Prostate gland (tissue), 2 donors: ENCODE data around the gene C17orf67.

Experiments
- POLR2A ChIP-seq: fragments of 450-650 bp; IDR thresholded peaks from one replicate; pipeline ENCODE4 v1.6.1; 2016; ENCODE audit warnings: antibody characterized with exemption, mild to moderate bottlenecking
- POLR2AphosphoS5 ChIP-seq: sonication (generic); formaldehyde crosslinking; IDR thresholded peaks from one replicate; pipeline ENCODE4 v1.6.1; 2017; ENCODE audit warnings: antibody characterized with exemption
- TF ChIP-seq, protein P1 (sequence below), 4 experiments: fragments of 200-600 bp in 2 of 4; fragments of 450-650 bp in 2 of 4; sonication (generic) in 2 of 4; IDR thresholded peaks; 1 replicate in 3 of 4; 2 replicates in 1 of 4; pipeline ENCODE4 v1.5.1; 2016 to 2019; ENCODE audit warnings: antibody characterized with exemption in 4 of 4, mild to moderate bottlenecking in 2 of 4, moderate library complexity in 2 of 4

DNA sequence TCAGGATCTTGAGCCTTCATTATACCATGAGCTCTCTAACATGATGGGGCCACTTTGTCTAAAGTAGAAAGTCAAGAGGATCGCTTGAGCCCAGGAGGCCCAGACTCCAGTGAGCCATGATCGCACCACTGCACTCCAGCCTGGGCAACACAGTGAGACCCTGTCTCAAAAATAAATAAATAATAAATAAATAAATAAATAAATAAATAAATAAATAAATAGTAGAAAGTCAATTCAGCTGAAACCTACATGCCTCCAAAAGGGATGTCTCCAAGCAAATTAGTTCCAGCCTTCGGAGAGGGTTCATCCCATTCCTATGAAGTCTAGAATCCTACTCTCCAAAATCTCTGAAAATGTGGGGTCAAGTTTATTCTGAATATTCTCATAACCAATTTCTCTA, 26.0 kb downstream of the C17orf67 start:
- TF ChIP-seq, protein P1, sequence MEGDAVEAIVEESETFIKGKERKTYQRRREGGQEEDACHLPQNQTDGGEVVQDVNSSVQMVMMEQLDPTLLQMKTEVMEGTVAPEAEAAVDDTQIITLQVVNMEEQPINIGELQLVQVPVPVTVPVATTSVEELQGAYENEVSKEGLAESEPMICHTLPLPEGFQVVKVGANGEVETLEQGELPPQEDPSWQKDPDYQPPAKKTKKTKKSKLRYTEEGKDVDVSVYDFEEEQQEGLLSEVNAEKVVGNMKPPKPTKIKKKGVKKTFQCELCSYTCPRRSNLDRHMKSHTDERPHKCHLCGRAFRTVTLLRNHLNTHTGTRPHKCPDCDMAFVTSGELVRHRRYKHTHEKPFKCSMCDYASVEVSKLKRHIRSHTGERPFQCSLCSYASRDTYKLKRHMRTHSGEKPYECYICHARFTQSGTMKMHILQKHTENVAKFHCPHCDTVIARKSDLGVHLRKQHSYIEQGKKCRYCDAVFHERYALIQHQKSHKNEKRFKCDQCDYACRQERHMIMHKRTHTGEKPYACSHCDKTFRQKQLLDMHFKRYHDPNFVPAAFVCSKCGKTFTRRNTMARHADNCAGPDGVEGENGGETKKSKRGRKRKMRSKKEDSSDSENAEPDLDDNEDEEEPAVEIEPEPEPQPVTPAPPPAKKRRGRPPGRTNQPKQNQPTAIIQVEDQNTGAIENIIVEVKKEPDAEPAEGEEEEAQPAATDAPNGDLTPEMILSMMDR (IDR thresholded peaks at IDR 0.05), result no peak
- TF ChIP-seq POLR2AphosphoS5 (no peak), POLR2A (no peak)
